B cell (primary cell): ENCODE measurements around the gene HIP1R. TPM values are rescaled to one million over a fixed set of nuclear protein-coding genes. Genes with fewer than 3 reads are reported as not detected.

Experiments
- ATAC-seq: fragments of 200-7000 bp; cut with Tn5 transposase; one replicate; pipeline ENCODE4 v1.10.0; 2021; ENCODE audit warnings: low read depth, mild to moderate bottlenecking, moderate number of reproducible peaks, moderate library complexity
- CTCF ChIA-PET: fragments of 350-600 bp; sonication (Branson Sonifier 250); formaldehyde crosslinking; loops from one replicate; lab custom pipeline; 2021; ENCODE audit warnings: antibody characterized with exemption, inconsistent platforms; lab: Charles Lee
- POLR2A ChIA-PET: fragments of 350-600 bp; sonication (Branson Sonifier 250); formaldehyde crosslinking; loops from one replicate; lab custom pipeline; 2021; ENCODE audit warnings: antibody characterized with exemption; lab: Charles Lee
- DNase-seq: peaks from one replicate; pipeline ENCODE4 v3.0.0; 2013
- H2AFZ ChIP-seq: 2 replicates; pipeline ENCODE4 v1.6.1; 2012; ENCODE audit warnings: mild to moderate bottlenecking, low read depth, low read length; ENCODE audit not compliant: insufficient read depth, poor library complexity, severe bottlenecking
- H3K27ac ChIP-seq, 2 donors: 1 replicate in 1 of 2; 2 replicates in 1 of 2; pipeline ENCODE4 v1.5.1; 2012 to 2013; ENCODE audit warnings: low read length in 2 of 2, mild to moderate bottlenecking in 2 of 2, moderate library complexity in 1 of 2
- H3K27me3 ChIP-seq, 4 experiments: fragments of 200-600 bp in 1 of 4; sonication (generic) in 1 of 4; replicated peaks in 1 of 4; 1 replicate in 2 of 4; 2 replicates in 2 of 4; pipeline versions ENCODE4 v1.6.1 to v1.7.0; 2013 to 2016; ENCODE audit warnings: low read length in 3 of 4, mild to moderate bottlenecking in 2 of 4, mixed read lengths in 1 of 4, moderate library complexity in 1 of 4; ENCODE audit not compliant: insufficient read depth in 4 of 4, control insufficient read depth in 3 of 4; ENCODE audit errors: control extremely low read depth in 1 of 4
- H3K36me3 ChIP-seq, 2 experiments: replicated peaks in 1 of 2; 1 replicate in 1 of 2; 2 replicates in 1 of 2; pipeline versions ENCODE4 v1.6.1 to v1.7.1; 2013; ENCODE audit warnings: low read length in 1 of 2; ENCODE audit not compliant: insufficient read depth in 2 of 2, control insufficient read depth in 1 of 2; ENCODE audit errors: control extremely low read depth in 1 of 2, extremely low read depth in 1 of 2
- H3K4me1 ChIP-seq, 2 donors: fragments of 200-600 bp in 1 of 2; sonication (generic) in 1 of 2; 1 replicate in 1 of 2; 2 replicates in 1 of 2; pipeline versions ENCODE4 v1.5.1 to v1.6.1; 2013 to 2017; ENCODE audit warnings: low read length in 2 of 2; ENCODE audit not compliant: control insufficient read depth in 2 of 2, insufficient read depth in 2 of 2
- H3K4me2 ChIP-seq: replicated peaks from 2 replicates; pipeline ENCODE3; 2012; ENCODE audit warnings: mild to moderate bottlenecking, low read depth, low read length; ENCODE audit not compliant: poor library complexity, severe bottlenecking
- H3K4me3 ChIP-seq, 5 experiments: fragments of 200-600 bp in 1 of 5; sonication (generic) in 1 of 5; 1 replicate in 3 of 5; 2 replicates in 2 of 5; pipeline versions ENCODE4 v1.5.1 to v1.7.0; 2011 to 2016; ENCODE audit warnings: low read length in 4 of 5, mild to moderate bottlenecking in 4 of 5, low read depth in 2 of 5, control low read depth in 1 of 5, moderate library complexity in 1 of 5; ENCODE audit not compliant: insufficient read depth in 1 of 5; ENCODE audit errors: control extremely low read depth in 1 of 5, extremely low read depth in 1 of 5
- H3K79me2 ChIP-seq: fragments of 200-600 bp; sonication (generic); one replicate; pipeline ENCODE4 v1.6.0; 2016; ENCODE audit warnings: low read length; ENCODE audit not compliant: control insufficient read depth, insufficient read depth
- H3K9ac ChIP-seq: fragments of 200-600 bp; sonication (generic); 2 replicates; pipeline ENCODE4 v1.6.1; 2017; ENCODE audit warnings: mild to moderate bottlenecking, low read length, moderate library complexity
- H3K9me3 ChIP-seq, 3 donors: one replicate each; pipeline versions ENCODE4 v1.6.1 to v1.7.1; 2013; ENCODE audit warnings: low read length in 2 of 3; ENCODE audit not compliant: control insufficient read depth in 2 of 3, insufficient read depth in 1 of 3; ENCODE audit errors: control extremely low read depth in 1 of 3
- H4K20me1 ChIP-seq: 2 replicates; pipeline ENCODE4 v1.6.0; 2012; ENCODE audit warnings: mild to moderate bottlenecking, low read length; ENCODE audit not compliant: insufficient read depth, control insufficient read depth, poor library complexity, severe bottlenecking
- H3K27ac Mint-ChIP-seq: one replicate; pipeline ENCODE4 v1.8.0; 2021; ENCODE audit warnings: mixed read lengths
- H3K27me3 Mint-ChIP-seq: one replicate; pipeline ENCODE4 v1.8.0; 2021; ENCODE audit warnings: mixed read lengths
- H3K4me1 Mint-ChIP-seq: one replicate; pipeline ENCODE4 v1.8.0; 2021; ENCODE audit warnings: mixed read lengths
- H3K4me3 Mint-ChIP-seq: one replicate; pipeline ENCODE4 v1.8.0; 2021; ENCODE audit warnings: mixed read lengths
- H3K9me3 Mint-ChIP-seq: one replicate; pipeline ENCODE4 v1.8.0; 2022; ENCODE audit warnings: mixed read lengths; ENCODE audit not compliant: insufficient read depth
- EZH2 ChIP-seq: IDR thresholded peaks from 2 replicates; pipeline ENCODE4 v1.6.1; 2012; ENCODE audit warnings: borderline replicate concordance, low read depth, mild to moderate bottlenecking, moderate library complexity, low read length; ENCODE audit not compliant: insufficient read depth, poor library complexity, severe bottlenecking
- WGBS: methylation state at CpG from one replicate; pipeline ENCODE4 v1.1.5; 2013; ENCODE audit warnings: missing lambda C conversion rate; ENCODE audit not compliant: insufficient coverage; 5-methylcytosine and 5-hydroxymethylcytosine counted together
- intact Hi-C: fragments of 100-400 bp; cut with micrococcal nuclease; formaldehyde crosslinking; loops from one replicate; pipeline ENCODE4 v1.10.0; 2022
- polyA plus RNA-seq: library from polyadenylated mRNA; depleted of rRNA; stranded (reverse); fragments of >200 nt; gene quantifications from 2 replicates; pipeline ENCODE4 v1.2.3, GENCODE V29; 2012
- total RNA-seq, 2 donors: library from RNA; stranded (reverse); fragments of 120-200 nt in 1 of 2; gene quantifications; 1 replicate in 1 of 2; 2 replicates in 1 of 2; pipeline versions ENCODE4 v1.2.3 to v1.2.4, GENCODE V29; 2013 to 2022
- TF ChIP-seq, protein P1 (sequence below): fragments of 200-600 bp; IDR thresholded peaks from one replicate; pipeline ENCODE4 v1.8.0; 2022; ENCODE audit warnings: antibody characterized with exemption, mild to moderate bottlenecking

Gene HIP1R
- total and polyA plus RNA-seq, 2 donors (not counting 1 experiment from before 2014, with no cell fraction given) = 289 to 390 TPM

DNA sequence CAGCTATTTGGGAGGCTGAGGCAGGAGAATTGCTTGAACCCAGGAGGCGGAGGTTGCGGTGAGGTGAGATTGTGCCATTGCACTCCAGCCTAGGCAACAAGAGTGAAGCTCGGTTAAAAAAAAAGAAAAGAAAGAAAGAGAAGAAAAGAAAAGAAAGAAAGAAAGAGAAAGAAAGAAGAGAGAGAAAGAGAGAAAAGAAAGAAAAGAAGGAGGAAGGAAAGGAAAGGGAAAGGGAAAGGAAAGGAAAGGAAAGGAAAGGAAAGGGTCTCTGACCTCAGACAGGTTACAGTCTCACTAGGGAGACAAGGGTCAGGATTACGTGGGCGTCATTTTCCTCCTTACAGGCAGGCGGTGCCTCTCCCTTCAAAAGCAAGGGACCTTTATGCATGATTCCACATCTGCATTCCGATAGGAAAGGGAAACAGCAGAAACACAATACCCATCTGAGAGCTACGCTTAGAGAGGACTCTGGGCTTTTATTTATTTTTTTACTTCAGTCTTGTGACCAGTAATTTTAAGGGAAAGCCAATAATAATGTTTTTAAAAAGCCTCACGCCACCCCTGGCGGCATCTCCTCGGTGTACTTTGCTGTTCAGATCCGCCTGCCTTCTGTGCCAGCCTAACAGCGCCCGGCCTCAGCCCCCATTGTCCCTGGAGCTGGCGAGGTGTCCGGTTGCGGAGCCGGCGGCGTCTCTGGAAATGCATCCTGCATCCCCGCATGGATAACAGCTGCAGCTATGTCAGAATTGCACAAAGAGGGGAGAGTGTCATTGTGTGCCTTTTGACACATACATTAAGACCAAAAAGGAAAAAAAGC, 945 bp upstream of the HIP1R start:
- DNase-seq (peak; percentile 65), ATAC-seq (no peak)
- POLR2A ChIA-PET = interaction anchor here (0.5 to 3.5 kb wide), 6 partner anchors 13 to 413 kb away, joined by 3 to 25 read pairs (median 4); no protein-coding TSS in a partner anchor
- Mint-ChIP-seq H3K27me3 (no peaks in the 10 kb centered on the region), H3K4me1 (peaks cover 40% of the 10 kb centered on the region), H3K9me3 (no peaks in the 10 kb centered on the region), H3K27ac (peak overlapping the region; percentile 88), H3K4me3 (peak overlapping the region; percentile 98)
- H3K9ac ChIP-seq = peak overlapping the region; percentile 59
- peaks cover 32 to 35% of the 10 kb centered on the region in 2 donors for H3K4me1 ChIP-seq
- CTCF ChIA-PET = interaction anchor here (0.6 to 6.2 kb wide), 10 partner anchors 8 to 140 kb away, joined by 3 to 89 read pairs (median 4); partner anchors contain the start of gene DENR
- no peak for TF ChIP-seq EZH2
- TF ChIP-seq, protein P1, sequence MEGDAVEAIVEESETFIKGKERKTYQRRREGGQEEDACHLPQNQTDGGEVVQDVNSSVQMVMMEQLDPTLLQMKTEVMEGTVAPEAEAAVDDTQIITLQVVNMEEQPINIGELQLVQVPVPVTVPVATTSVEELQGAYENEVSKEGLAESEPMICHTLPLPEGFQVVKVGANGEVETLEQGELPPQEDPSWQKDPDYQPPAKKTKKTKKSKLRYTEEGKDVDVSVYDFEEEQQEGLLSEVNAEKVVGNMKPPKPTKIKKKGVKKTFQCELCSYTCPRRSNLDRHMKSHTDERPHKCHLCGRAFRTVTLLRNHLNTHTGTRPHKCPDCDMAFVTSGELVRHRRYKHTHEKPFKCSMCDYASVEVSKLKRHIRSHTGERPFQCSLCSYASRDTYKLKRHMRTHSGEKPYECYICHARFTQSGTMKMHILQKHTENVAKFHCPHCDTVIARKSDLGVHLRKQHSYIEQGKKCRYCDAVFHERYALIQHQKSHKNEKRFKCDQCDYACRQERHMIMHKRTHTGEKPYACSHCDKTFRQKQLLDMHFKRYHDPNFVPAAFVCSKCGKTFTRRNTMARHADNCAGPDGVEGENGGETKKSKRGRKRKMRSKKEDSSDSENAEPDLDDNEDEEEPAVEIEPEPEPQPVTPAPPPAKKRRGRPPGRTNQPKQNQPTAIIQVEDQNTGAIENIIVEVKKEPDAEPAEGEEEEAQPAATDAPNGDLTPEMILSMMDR = peak; percentile 34
- H4K20me1 ChIP-seq = peaks cover 26% of the 10 kb centered on the region
- H3K79me2 ChIP-seq = peaks cover 32% of the 10 kb centered on the region
- peak overlapping the region; percentile 24 to 99 (median 45) for H3K4me3 ChIP-seq
- H3K9me3 ChIP-seq = peaks cover 0 to 2% (median 0%) of the 10 kb centered on the region in 3 donors
- peak overlapping the region; percentile 82 for H3K4me2 ChIP-seq
- 16% methylated on average over 16 of the region's 21 CpGs for WGBS
- H3K27ac ChIP-seq = peak overlapping the region; percentile 25 to 38
- peaks cover 0 to 12% of the 10 kb centered on the region in 2 experiments for H3K36me3 ChIP-seq
- no peaks in the 10 kb centered on the region for H3K27me3 ChIP-seq
- peak overlapping the region; percentile 52 for H2AFZ ChIP-seq
- intact Hi-C loops = loop anchor here (1.0 to 10.0 kb wide), 2 partner anchors 14 to 590 kb away; no protein-coding TSS in a partner anchor
